ENCODE results near the gene THRB. TPM values are rescaled to one million over a fixed set of nuclear protein-coding genes. Genes with fewer than 3 reads are reported as not detected.

THRB gene
- total and polyA plus RNA-seq, 2 donors (not counting 3 experiments of a cell fraction or from before 2014, with no cell fraction given): 0.06 TPM; not detected in 1

GRCh38 chr3:24357635-24358034 lies 137.0 kb downstream of the THRB start:
- Histone ChIP-seq H3K36me3 (ENCODE audit: control insufficient read depth in 2 of 2, extremely low read depth in 1 of 2, insufficient read depth in 2 of 2, low read length in 2 of 2) (no peaks in the 10 kb centered on the region), H3K79me2 (ENCODE audit: control insufficient read depth, insufficient read depth, low read length) (no peaks in the 10 kb centered on the region), H3K9me1 (replicated peaks; ENCODE audit: control insufficient read depth, extremely low read depth, insufficient read depth, low read length) (no peaks in the 10 kb centered on the region), H3K4me1 (ENCODE audit: control insufficient read depth, extremely low read depth, insufficient read depth, low read length) (no peaks in the 10 kb centered on the region), H3K4me3 (replicated peaks in 1 of 3; ENCODE audit: insufficient read depth in 1 of 3, low read depth in 1 of 3, low read length in 3 of 3) (no peak overlapping the region), H4K20me1 (replicated peaks; ENCODE audit: control insufficient read depth, extremely low read depth, insufficient read depth, low read length) (no peaks in the 10 kb centered on the region), H3K27me3 (ENCODE audit: control insufficient read depth in 2 of 2, insufficient read depth in 2 of 2, low read length in 2 of 2) (no peaks in the 10 kb centered on the region), H3K9ac (replicated peaks; ENCODE audit: extremely low read depth, insufficient read depth, low read length) (no peak overlapping the region), H2AFZ (ENCODE audit: low read depth, low read length) (no peak overlapping the region), H3K27ac (ENCODE audit: insufficient read depth, low read depth, low read length) (no peak overlapping the region), H3K4me2 (ENCODE audit: insufficient read depth, low read length) (no peak overlapping the region), H3K9me3 (replicated peaks; ENCODE audit: control insufficient read depth, insufficient read depth, low read length) (no peaks in the 10 kb centered on the region)
- no peak for DNase-seq (ENCODE audit: low read depth, low spot score)
- ChIA-PET POLR2A (no interaction called here), CTCF (no interaction called here)
- dilution Hi-C loops (cut with MboI; ENCODE audit: extremely low pct_ligation_motif_present, low sequenced_read_pairs): no loop called here
- FAIRE-seq: no peak
- no TSS peak for BruUV-seq (replicated peaks)
- no peak for TF ChIP-seq EZH2 (IDR thresholded peaks at IDR 0.05; ENCODE audit: borderline replicate concordance, low read depth, low read length, severe bottlenecking)
- no peak for TF ChIP-seq POLR2A (IDR thresholded peaks at IDR 0.05; ENCODE audit: low read depth, low read length)
- no peak for TF ChIP-seq JUN (IDR thresholded peaks at IDR 0.05; ENCODE audit: borderline replicate concordance, insufficient read depth, insufficient read length, low read depth)
- TF ChIP-seq POLR2AphosphoS5 (IDR thresholded peaks at IDR 0.05; ENCODE audit: insufficient read depth, low read depth, low read length): no peak
- TF ChIP-seq MAX (IDR thresholded peaks at IDR 0.05; ENCODE audit: insufficient read depth, insufficient read length): no peak
- TF ChIP-seq MYC (IDR thresholded peaks at IDR 0.05; ENCODE audit: low read depth, low read length): no peak
- no peak for TF ChIP-seq CTCF (IDR thresholded peaks at IDR 0.05; ENCODE audit: extremely low read depth in 1 of 2, insufficient read depth in 1 of 2, low read depth in 1 of 2, low read length in 2 of 2)
- TF ChIP-seq GATA2 (IDR thresholded peaks at IDR 0.05; ENCODE audit: insufficient read depth, insufficient read length, low read depth, low read length): no peak
- TF ChIP-seq FOS (IDR thresholded peaks at IDR 0.05; ENCODE audit: borderline replicate concordance, insufficient read depth, low read length): no peak
- intact Hi-C loops (cut with micrococcal nuclease): no loop called here

All from endothelial cell of umbilical vein (primary cell).